ENCODE measurements around the gene CAMTA1.

DNA sequence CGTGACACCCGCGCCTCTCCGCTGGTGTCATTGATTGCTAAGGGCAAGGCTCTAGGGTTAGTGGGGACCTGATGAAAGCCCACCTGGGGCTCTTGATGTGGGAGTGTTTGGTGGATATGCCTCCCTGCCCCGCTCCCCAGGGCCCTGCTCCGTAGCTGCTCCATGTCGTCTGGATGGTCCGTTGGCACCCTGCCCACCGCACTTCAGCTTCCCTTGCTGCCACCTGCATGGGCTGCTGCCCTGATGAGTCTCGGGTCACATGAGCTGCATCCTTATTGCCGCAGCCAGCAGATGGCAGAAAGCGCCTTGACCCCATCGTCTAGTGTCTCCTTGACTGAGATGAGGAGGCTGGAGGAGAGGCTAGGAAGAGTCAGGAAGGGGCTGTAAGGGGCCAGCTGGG is 439.4 kb downstream of the CAMTA1 start:
- no peak for TF ChIP-seq POLR2A (IDR thresholded peaks at IDR 0.05)
- TF ChIP-seq, protein P1, sequence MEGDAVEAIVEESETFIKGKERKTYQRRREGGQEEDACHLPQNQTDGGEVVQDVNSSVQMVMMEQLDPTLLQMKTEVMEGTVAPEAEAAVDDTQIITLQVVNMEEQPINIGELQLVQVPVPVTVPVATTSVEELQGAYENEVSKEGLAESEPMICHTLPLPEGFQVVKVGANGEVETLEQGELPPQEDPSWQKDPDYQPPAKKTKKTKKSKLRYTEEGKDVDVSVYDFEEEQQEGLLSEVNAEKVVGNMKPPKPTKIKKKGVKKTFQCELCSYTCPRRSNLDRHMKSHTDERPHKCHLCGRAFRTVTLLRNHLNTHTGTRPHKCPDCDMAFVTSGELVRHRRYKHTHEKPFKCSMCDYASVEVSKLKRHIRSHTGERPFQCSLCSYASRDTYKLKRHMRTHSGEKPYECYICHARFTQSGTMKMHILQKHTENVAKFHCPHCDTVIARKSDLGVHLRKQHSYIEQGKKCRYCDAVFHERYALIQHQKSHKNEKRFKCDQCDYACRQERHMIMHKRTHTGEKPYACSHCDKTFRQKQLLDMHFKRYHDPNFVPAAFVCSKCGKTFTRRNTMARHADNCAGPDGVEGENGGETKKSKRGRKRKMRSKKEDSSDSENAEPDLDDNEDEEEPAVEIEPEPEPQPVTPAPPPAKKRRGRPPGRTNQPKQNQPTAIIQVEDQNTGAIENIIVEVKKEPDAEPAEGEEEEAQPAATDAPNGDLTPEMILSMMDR (IDR thresholded peaks at IDR 0.05): no peak

Measured in upper lobe of left lung (tissue), 4 donors.